Memory B cell (primary cell): Measurements from ENCODE around the gene MED20.

Experiments used
- ATAC-seq: fragments of 150-1000 bp; cut with Tn5 transposase; 2 replicates; pipeline ENCODE4 v1.10.0; 2021; ENCODE audit warnings: low read depth, mild to moderate bottlenecking, moderate library complexity
- DNase-seq, 2 donors: peaks; one replicate each; pipeline ENCODE4 v3.0.0; 2022; ENCODE audit warnings: low spot score in 2 of 2
- H3K27ac Mint-ChIP-seq: one replicate; pipeline ENCODE4 v1.8.0; 2022; ENCODE audit warnings: mild to moderate bottlenecking, moderate library complexity, mixed read lengths
- H3K27me3 Mint-ChIP-seq: one replicate; pipeline ENCODE4 v1.8.0; 2022; ENCODE audit warnings: mixed read lengths
- H3K36me3 Mint-ChIP-seq: one replicate; pipeline ENCODE4 v1.8.0; 2022; ENCODE audit warnings: mild to moderate bottlenecking, mixed read lengths
- H3K4me1 Mint-ChIP-seq: one replicate; pipeline ENCODE4 v1.8.0; 2022; ENCODE audit warnings: mixed read lengths
- H3K4me3 Mint-ChIP-seq: one replicate; pipeline ENCODE4 v1.8.0; 2022; ENCODE audit warnings: mild to moderate bottlenecking, moderate library complexity, mixed read lengths
- H3K9me3 Mint-ChIP-seq: one replicate; pipeline ENCODE4 v1.8.0; 2022; ENCODE audit warnings: mixed read lengths

The MED20 gene

GRCh38 chr6:41936073-41936837 lies 15.3 kb upstream of the MED20 start:
- ATAC-seq (peak; percentile 68), DNase-seq (peak; percentile 50 to 62)
- Mint-ChIP-seq H3K27ac (peak overlapping the region; percentile 12), H3K4me3 (no peak overlapping the region), H3K36me3 (peaks cover 18% of the 10 kb centered on the region), H3K9me3 (no peaks in the 10 kb centered on the region), H3K27me3 (no peaks in the 10 kb centered on the region), H3K4me1 (peaks cover 51% of the 10 kb centered on the region)

- Mint-ChIP-seq H3K36me3 (peaks cover 22% of the 10 kb centered on the region), H3K27me3 (no peaks in the 10 kb centered on the region), H3K27ac (no peak overlapping the region), H3K9me3 (no peaks in the 10 kb centered on the region), H3K4me1 (peaks cover 50% of the 10 kb centered on the region), H3K4me3 (no peak overlapping the region)
- ATAC-seq (no peak), DNase-seq (no peak)
Measured at GRCh38 chr6:41935685-41936072, 14.7 kb upstream of the MED20 start.

DNA sequence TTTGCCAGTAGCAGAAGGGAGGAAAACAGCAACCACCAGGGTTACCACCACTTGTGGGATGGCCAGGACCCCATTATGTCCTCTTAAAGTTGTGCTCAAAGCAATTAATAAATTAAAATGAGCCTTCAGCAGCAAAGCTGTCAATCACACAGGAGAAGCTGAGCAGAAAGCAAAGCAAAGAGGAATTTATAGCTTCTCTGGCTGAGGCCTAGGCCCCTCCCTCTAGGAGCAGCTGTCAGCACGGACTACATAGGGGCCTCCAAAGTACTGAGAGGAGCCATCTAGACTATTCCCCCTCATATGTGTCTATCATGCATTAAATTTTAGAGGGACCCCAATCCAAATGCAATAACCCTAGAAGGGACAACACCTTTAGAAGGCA lies 14.2 kb upstream of the MED20 start:
- Mint-ChIP-seq H3K4me3 (no peak overlapping the region), H3K36me3 (peaks cover 22% of the 10 kb centered on the region), H3K9me3 (no peaks in the 10 kb centered on the region), H3K4me1 (peaks cover 45% of the 10 kb centered on the region), H3K27ac (peak overlapping the region; percentile 75), H3K27me3 (no peaks in the 10 kb centered on the region)
- ATAC-seq = no peak
- DNase-seq = no peak

GRCh38 chr6:41934278-41935192 lies 13.6 kb upstream of the MED20 start:
- H3K4me1 Mint-ChIP-seq = peaks cover 40% of the 10 kb centered on the region
- no peak overlapping the region for H3K4me3 Mint-ChIP-seq
- H3K27ac Mint-ChIP-seq = peak overlapping the region; percentile 75

DNA sequence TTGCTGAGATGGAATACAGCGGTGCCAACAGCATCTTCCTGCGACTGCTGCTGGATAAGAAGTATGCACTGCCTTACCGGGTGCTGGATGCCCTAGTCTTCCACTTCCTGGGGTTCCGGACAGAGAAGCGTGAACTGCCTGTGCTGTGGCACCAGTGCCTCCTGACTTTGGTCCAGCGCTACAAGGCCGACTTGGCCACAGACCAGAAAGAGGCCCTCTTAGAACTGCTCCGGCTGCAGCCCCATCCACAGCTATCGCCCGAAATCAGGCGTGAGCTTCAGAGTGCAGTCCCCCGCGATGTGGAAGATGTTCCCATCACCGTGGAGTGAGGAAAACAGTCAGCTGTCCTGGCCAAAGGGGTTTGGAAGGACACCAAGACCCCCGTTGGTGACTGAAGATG lies 11.4 kb upstream of the MED20 start:
- H3K27ac Mint-ChIP-seq = no peak overlapping the region
- H3K4me1 Mint-ChIP-seq = peaks cover 21% of the 10 kb centered on the region
- no peak overlapping the region for H3K4me3 Mint-ChIP-seq
- peaks cover 22% of the 10 kb centered on the region for H3K36me3 Mint-ChIP-seq
- ATAC-seq (no peak), DNase-seq (no peak)
- no peaks in the 10 kb centered on the region for H3K27me3 Mint-ChIP-seq
- no peaks in the 10 kb centered on the region for H3K9me3 Mint-ChIP-seq

More at GRCh38 chr6:41934278-41935192, 13.6 kb upstream of the MED20 start:
- peaks cover 22% of the 10 kb centered on the region for H3K36me3 Mint-ChIP-seq
- ATAC-seq (no peak), DNase-seq (no peak)
- no peaks in the 10 kb centered on the region for H3K27me3 Mint-ChIP-seq
- no peaks in the 10 kb centered on the region for H3K9me3 Mint-ChIP-seq

DNA sequence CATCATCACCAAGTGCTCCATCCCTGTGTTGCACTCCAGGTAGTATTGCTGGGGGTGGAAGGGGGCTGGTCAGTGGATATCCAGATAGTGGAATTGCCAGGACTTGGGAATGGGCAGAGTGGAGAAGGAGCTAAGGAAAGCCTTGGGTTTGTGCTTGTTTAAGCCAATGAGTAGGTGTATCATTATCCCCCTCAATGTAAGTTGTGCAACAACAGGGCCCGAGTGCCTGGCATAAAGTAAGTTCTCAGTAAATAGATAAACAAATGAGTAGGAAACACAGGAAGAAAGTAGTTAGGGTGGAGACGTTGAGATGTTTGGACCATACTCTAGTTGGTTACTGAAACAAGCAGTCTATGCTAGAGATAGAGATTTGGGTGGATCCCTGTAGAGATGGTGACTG lies 10.9 kb upstream of the MED20 start:
- no peaks in the 10 kb centered on the region for H3K27me3 Mint-ChIP-seq
- peaks cover 22% of the 10 kb centered on the region for H3K36me3 Mint-ChIP-seq
- peaks cover 19% of the 10 kb centered on the region for H3K4me1 Mint-ChIP-seq
- H3K27ac Mint-ChIP-seq = peak overlapping the region; percentile 28
- no peak for ATAC-seq
- H3K4me3 Mint-ChIP-seq = no peak overlapping the region
- no peaks in the 10 kb centered on the region for H3K9me3 Mint-ChIP-seq
- DNase-seq = no peak

- H3K4me1 Mint-ChIP-seq = peaks cover 16% of the 10 kb centered on the region
- H3K36me3 Mint-ChIP-seq = peaks cover 24% of the 10 kb centered on the region
- DNase-seq (no peak), ATAC-seq (no peak)
- no peaks in the 10 kb centered on the region for H3K9me3 Mint-ChIP-seq
- no peak overlapping the region for H3K4me3 Mint-ChIP-seq
- no peak overlapping the region for H3K27ac Mint-ChIP-seq
- no peaks in the 10 kb centered on the region for H3K27me3 Mint-ChIP-seq
Measured at GRCh38 chr6:41929924-41930323, 9.0 kb upstream of the MED20 start.

DNA sequence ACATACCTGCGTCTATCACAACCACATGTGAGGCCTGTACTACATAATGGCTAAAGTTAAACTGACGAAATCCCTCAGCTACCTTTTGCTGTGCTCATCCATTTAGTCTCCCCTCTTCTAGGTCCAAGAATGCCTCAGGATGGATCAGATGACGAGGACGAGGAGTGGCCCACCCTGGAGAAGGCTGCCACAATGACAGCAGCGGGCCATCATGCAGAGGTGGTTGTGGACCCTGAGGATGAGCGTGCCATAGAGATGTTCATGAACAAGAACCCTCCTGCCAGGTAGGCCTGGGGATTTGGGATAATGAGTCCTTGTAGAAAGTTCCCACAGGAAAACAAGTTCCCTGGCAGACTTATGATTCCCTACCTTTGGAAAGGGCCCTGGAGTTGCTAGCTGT lies 6.3 kb upstream of the MED20 start:
- DNase-seq (no peak), ATAC-seq (no peak)
- no peak overlapping the region for H3K4me3 Mint-ChIP-seq
- H3K27ac Mint-ChIP-seq = no peak overlapping the region
- H3K27me3 Mint-ChIP-seq = no peaks in the 10 kb centered on the region
- peaks cover 15% of the 10 kb centered on the region for H3K36me3 Mint-ChIP-seq
- peaks cover 28% of the 10 kb centered on the region for H3K4me1 Mint-ChIP-seq
- no peaks in the 10 kb centered on the region for H3K9me3 Mint-ChIP-seq

DNA sequence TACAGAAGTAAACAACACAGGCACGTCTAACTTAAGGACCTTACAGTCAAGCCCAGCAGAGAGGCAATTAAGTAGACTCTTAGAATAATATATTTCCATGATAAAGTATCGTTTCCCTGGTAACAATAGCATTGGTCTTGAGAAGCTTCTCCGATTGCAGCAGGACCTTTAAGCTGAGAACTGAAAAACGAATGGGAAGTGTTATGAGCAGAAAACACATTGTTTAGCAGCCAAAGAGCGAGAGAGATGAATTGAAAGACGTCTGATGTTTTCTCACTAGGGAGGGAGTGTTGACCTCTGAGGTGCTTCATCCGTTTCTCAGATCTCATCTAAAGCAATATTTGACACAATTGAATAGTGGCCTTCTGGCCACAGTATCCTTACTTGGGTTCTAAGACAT lies 1.2 kb upstream of the MED20 start:
- DNase-seq = no peak
- peak overlapping the region; percentile 100 for H3K4me3 Mint-ChIP-seq
- ATAC-seq = no peak
- peaks cover 36% of the 10 kb centered on the region for H3K4me1 Mint-ChIP-seq
- peak overlapping the region; percentile 99 for H3K27ac Mint-ChIP-seq
- peaks cover 5% of the 10 kb centered on the region for H3K36me3 Mint-ChIP-seq
- no peaks in the 10 kb centered on the region for H3K27me3 Mint-ChIP-seq
- H3K9me3 Mint-ChIP-seq = no peaks in the 10 kb centered on the region

DNA sequence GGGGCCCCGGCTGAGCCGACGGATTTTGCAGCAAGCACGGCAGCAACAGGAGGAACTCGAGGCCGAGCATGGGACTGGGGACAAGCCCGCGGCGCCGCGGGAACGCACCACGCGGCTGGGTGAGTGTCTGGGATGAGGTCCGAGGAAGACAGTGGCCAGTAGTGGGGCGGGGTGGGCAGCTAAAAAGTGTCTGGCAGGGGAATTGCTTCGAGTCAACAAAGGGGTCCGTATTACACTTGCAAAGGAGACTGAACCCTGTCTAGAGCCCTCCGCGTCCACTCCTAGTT lies 716 bp upstream of the MED20 start:
- no peak for DNase-seq
- peaks cover 5% of the 10 kb centered on the region for H3K36me3 Mint-ChIP-seq
- no peaks in the 10 kb centered on the region for H3K9me3 Mint-ChIP-seq
- H3K27ac Mint-ChIP-seq = peak overlapping the region; percentile 99
- no peaks in the 10 kb centered on the region for H3K27me3 Mint-ChIP-seq
- H3K4me3 Mint-ChIP-seq = peak overlapping the region; percentile 100
- no peak for ATAC-seq
- H3K4me1 Mint-ChIP-seq = peaks cover 36% of the 10 kb centered on the region

- Mint-ChIP-seq H3K27me3 (no peaks in the 10 kb centered on the region), H3K4me1 (peaks cover 19% of the 10 kb centered on the region), H3K36me3 (peaks cover 11% of the 10 kb centered on the region), H3K27ac (no peak overlapping the region), H3K4me3 (no peak overlapping the region), H3K9me3 (no peaks in the 10 kb centered on the region)
- DNase-seq = no peak
- no peak for ATAC-seq
Measured at GRCh38 chr6:41917528-41917927, 3.4 kb downstream of the MED20 start.

DNA sequence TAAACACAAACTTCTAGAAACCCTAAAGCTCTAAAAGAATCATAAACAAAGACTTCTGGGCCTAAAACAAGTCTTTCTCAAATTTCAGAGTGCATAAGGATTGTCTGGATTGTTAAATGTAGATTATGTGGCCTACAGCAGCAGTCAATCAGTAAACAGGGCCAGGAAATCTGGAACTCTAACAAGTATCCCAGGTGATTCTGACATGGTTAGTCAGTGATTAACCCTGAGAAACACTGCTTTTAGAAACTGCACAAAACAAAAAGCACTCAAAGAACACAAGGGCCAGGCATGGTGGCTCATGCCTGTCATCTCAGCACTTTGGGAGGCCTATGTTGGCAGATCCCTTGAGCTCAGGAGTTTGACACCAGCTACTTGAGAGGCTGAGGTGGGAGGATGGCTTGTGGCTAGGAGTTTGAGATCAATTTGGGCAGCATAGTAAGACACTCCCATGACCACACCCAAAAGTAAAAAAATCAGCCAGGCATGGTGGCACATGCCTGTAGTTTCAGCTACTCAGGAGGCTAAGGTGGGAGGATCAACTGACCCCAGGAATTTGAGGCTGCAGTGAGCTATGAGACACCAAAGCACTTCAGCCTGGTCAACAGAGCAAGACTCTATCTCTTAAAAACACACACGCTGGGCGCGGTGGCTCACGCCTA lies 5.9 kb downstream of the MED20 start:
- peaks cover 8% of the 10 kb centered on the region for H3K4me1 Mint-ChIP-seq
- H3K9me3 Mint-ChIP-seq = no peaks in the 10 kb centered on the region
- no peak for ATAC-seq
- no peaks in the 10 kb centered on the region for H3K27me3 Mint-ChIP-seq
- H3K27ac Mint-ChIP-seq = no peak overlapping the region
- no peak for DNase-seq
- no peak overlapping the region for H3K4me3 Mint-ChIP-seq
- peaks cover 13% of the 10 kb centered on the region for H3K36me3 Mint-ChIP-seq

- H3K27ac Mint-ChIP-seq = no peak overlapping the region
- DNase-seq (no peak), ATAC-seq (no peak)
- H3K4me1 Mint-ChIP-seq = peaks cover 5% of the 10 kb centered on the region
- peaks cover 13% of the 10 kb centered on the region for H3K36me3 Mint-ChIP-seq
- H3K4me3 Mint-ChIP-seq = no peak overlapping the region
- H3K9me3 Mint-ChIP-seq = no peaks in the 10 kb centered on the region
- H3K27me3 Mint-ChIP-seq = no peaks in the 10 kb centered on the region
Measured at GRCh38 chr6:41914343-41914742, 6.6 kb downstream of the MED20 start.

GRCh38 chr6:41909727-41910126 lies 11.2 kb downstream of the MED20 start:
- ATAC-seq = no peak
- Mint-ChIP-seq H3K4me3 (no peak overlapping the region), H3K36me3 (peaks cover 29% of the 10 kb centered on the region)

More at GRCh38 chr6:41909727-41910126, 11.2 kb downstream of the MED20 start:
- H3K9me3 Mint-ChIP-seq = no peaks in the 10 kb centered on the region
- H3K4me1 Mint-ChIP-seq = peaks cover 3% of the 10 kb centered on the region
- H3K27ac Mint-ChIP-seq = peak overlapping the region; percentile 45
- H3K27me3 Mint-ChIP-seq = no peaks in the 10 kb centered on the region
- no peak for DNase-seq
